Parathyroid adenoma (tissue), 2 donors: Measurements from ENCODE around the gene PTGR3.

Source experiments
- H2AFZ ChIP-seq: fragments of 300-600 bp; sonication (generic); one replicate; pipeline ENCODE4 v1.7.0; 2017; ENCODE audit warnings: antibody characterized with exemption, mild to moderate bottlenecking
- H3K27ac ChIP-seq: fragments of 300-600 bp; sonication (generic); one replicate; pipeline ENCODE4 v1.7.0; 2017
- H3K27me3 ChIP-seq: fragments of 300-600 bp; sonication (generic); one replicate; pipeline ENCODE4 v1.7.0; 2017; ENCODE audit warnings: low read length; ENCODE audit not compliant: control insufficient read depth, insufficient read depth
- H3K36me3 ChIP-seq: fragments of 300-600 bp; sonication (generic); one replicate; pipeline ENCODE4 v1.7.0; 2017; ENCODE audit warnings: low read length; ENCODE audit not compliant: control insufficient read depth, insufficient read depth
- H3K4me1 ChIP-seq: fragments of 300-600 bp; sonication (generic); one replicate; pipeline ENCODE4 v1.7.0; 2017; ENCODE audit warnings: control low read depth
- H3K4me2 ChIP-seq: fragments of 300-600 bp; sonication (generic); one replicate; pipeline ENCODE4 v1.7.0; 2017; ENCODE audit warnings: low read length
- H3K4me3 ChIP-seq: fragments of 300-600 bp; sonication (generic); one replicate; pipeline ENCODE4 v1.7.0; 2017; ENCODE audit warnings: low read depth, low read length
- H3K79me2 ChIP-seq: fragments of 300-600 bp; sonication (generic); one replicate; pipeline ENCODE4 v1.7.0; 2017; ENCODE audit warnings: control low read depth
- H3K9ac ChIP-seq: fragments of 300-600 bp; sonication (generic); one replicate; pipeline ENCODE4 v1.7.0; 2017; ENCODE audit warnings: mild to moderate bottlenecking
- H3K9me3 ChIP-seq: fragments of 300-600 bp; sonication (generic); one replicate; pipeline ENCODE4 v1.7.0; 2017; ENCODE audit warnings: low read length; ENCODE audit not compliant: control insufficient read depth
- TF ChIP-seq, protein P1 (sequence below): fragments of 300-600 bp; sonication (generic); IDR thresholded peaks from one replicate; pipeline ENCODE4 v1.7.0; 2017; ENCODE audit warnings: antibody characterized with exemption, mild to moderate bottlenecking
- donor health status: primary hyperparathyroidism.

The PTGR3 gene

DNA sequence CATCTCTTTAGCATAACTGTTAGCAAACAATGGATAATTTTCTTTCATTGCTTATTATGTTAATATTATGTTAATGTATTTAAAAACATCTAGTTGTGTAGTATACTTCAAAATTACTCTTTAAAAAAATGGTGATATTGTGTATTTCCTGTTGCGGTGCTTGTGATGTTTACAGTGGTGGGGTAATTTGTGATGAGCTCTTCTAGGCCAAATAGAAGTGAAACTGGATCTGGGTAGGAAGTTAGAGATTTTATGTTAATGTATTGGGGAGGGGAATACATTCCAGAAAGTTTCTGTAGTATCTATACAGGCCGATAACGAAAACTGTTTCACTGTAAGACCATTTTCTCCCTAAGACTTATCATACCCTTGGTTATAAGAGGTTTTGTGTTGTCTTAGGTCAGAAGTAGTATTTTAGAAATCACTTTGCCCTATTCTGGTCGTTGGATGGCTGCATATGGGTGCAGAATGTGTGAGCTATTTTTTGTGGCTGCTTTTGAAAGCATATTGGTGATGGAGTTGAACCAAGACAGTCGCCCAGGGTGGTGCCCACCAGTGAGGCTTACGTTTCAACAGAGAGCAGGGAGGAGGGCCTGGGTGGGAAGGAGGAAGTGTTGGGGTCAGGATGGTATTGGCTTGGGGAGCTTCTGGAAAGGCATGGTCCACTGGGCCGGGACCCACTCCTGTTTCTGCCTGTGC is 7.4 kb upstream of the PTGR3 start:
- H3K4me3 ChIP-seq, result no peak overlapping the region
- no peaks in the 10 kb centered on the region for H3K27me3 ChIP-seq
- no peaks in the 10 kb centered on the region for H3K9me3 ChIP-seq
- H3K36me3 ChIP-seq, result no peaks in the 10 kb centered on the region
- no peak overlapping the region for H3K27ac ChIP-seq
- H3K4me1 ChIP-seq, result no peaks in the 10 kb centered on the region
- H3K79me2 ChIP-seq, result peaks cover 14% of the 10 kb centered on the region
- TF ChIP-seq, protein P1, sequence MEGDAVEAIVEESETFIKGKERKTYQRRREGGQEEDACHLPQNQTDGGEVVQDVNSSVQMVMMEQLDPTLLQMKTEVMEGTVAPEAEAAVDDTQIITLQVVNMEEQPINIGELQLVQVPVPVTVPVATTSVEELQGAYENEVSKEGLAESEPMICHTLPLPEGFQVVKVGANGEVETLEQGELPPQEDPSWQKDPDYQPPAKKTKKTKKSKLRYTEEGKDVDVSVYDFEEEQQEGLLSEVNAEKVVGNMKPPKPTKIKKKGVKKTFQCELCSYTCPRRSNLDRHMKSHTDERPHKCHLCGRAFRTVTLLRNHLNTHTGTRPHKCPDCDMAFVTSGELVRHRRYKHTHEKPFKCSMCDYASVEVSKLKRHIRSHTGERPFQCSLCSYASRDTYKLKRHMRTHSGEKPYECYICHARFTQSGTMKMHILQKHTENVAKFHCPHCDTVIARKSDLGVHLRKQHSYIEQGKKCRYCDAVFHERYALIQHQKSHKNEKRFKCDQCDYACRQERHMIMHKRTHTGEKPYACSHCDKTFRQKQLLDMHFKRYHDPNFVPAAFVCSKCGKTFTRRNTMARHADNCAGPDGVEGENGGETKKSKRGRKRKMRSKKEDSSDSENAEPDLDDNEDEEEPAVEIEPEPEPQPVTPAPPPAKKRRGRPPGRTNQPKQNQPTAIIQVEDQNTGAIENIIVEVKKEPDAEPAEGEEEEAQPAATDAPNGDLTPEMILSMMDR, result no peak
- H3K9ac ChIP-seq, result no peak overlapping the region
- H2AFZ ChIP-seq, result no peak overlapping the region
- H3K4me2 ChIP-seq, result no peak overlapping the region

DNA sequence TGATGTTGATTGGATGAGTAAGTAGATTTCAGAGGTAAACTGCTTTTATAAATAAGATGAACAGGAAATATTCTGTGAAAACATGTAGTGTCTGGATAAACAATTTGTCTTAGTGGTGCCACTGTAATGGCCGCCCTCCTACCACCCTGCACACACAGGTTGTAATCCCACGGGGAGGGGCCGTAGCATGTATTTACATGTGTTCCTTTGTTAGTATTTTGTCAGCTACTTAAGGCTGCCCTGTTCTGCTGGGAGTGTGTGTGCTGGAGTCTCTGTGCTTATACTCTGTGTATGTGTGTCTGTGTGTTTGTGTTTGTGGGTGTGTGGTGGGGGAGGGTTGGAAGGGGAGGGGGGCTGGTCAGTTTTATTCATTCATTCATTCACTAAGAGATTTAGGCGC is 6.7 kb upstream of the PTGR3 start:
- Histone ChIP-seq H3K9me3 (no peaks in the 10 kb centered on the region), H3K36me3 (no peaks in the 10 kb centered on the region), H2AFZ (no peak overlapping the region), H3K79me2 (peaks cover 10% of the 10 kb centered on the region), H3K27me3 (no peaks in the 10 kb centered on the region), H3K4me3 (no peak overlapping the region), H3K27ac (no peak overlapping the region), H3K4me2 (no peak overlapping the region), H3K4me1 (no peaks in the 10 kb centered on the region), H3K9ac (no peak overlapping the region)
- TF ChIP-seq, protein P1, result no peak

DNA sequence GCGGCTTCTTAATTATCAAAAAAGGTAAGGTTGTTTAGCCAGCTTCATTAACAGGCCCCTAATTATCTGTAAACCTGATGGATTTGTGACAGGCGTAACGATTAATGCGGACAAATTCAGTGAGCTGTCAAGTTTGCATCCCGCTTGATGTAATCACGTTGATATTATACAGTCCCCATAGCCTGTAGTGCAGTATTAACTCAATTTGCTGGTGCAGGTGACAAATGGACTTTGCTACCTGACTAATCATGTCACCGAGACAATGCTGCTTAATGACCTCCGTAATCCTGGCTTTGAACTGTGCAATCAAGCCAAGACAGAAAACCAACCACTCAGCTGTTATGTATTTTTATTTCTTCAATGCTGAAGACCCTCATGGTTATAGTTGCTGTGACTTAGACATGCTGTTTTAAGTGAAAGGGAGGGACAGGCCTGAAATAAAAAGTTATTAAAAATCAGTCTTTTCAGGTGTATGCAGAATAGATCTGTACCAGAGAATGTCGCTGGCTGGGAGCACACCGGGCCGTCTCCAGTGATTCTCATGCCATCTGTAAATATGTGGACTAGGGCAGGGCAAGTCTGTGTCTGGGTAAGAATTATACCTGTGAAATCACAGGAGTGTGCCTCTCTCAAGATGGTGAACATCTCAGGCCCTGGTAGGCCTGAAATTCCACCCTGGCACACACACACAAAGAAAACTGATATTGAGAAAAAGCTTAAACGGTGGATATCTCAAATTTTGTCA is 6.0 kb upstream of the PTGR3 start:
- H3K9ac ChIP-seq, result no peak overlapping the region
- no peaks in the 10 kb centered on the region for H3K4me1 ChIP-seq
- H3K4me3 ChIP-seq, result no peak overlapping the region
- no peak overlapping the region for H2AFZ ChIP-seq
- H3K27ac ChIP-seq, result no peak overlapping the region
- TF ChIP-seq, protein P1, result no peak
- no peaks in the 10 kb centered on the region for H3K36me3 ChIP-seq
- peaks cover 8% of the 10 kb centered on the region for H3K79me2 ChIP-seq
- no peaks in the 10 kb centered on the region for H3K9me3 ChIP-seq
- no peak overlapping the region for H3K4me2 ChIP-seq
- H3K27me3 ChIP-seq, result no peaks in the 10 kb centered on the region

DNA sequence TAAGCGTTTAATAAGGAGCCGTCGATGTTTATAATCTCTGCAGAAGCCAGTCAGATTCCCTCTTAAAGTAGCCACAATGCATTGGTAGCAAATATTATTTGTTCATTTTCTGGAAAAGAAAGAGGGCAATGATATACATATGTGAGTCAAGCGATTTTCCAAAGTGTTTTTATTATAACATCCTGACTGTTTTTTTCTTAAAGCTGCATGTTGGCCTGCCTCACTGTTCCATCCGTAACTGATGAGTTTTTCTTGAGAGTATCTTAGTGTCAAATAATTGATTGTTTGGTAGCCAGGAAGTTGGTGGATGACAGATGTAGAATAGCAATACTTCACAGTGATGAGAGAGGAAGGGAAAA is 5.4 kb upstream of the PTGR3 start:
- Histone ChIP-seq H3K4me3 (no peak overlapping the region), H2AFZ (no peak overlapping the region), H3K36me3 (no peaks in the 10 kb centered on the region), H3K4me2 (no peak overlapping the region), H3K4me1 (no peaks in the 10 kb centered on the region), H3K27ac (no peak overlapping the region), H3K9me3 (no peaks in the 10 kb centered on the region), H3K27me3 (no peaks in the 10 kb centered on the region), H3K79me2 (peaks cover 8% of the 10 kb centered on the region), H3K9ac (no peak overlapping the region)
- TF ChIP-seq, protein P1, result no peak
